Colonic mucosa (tissue), 4 donors: ENCODE data around the gene ACTRT2. TPM values are rescaled to one million over a fixed set of nuclear protein-coding genes. Genes with fewer than 3 reads are reported as not detected.

Source experiments
- DNase-seq: peaks from one replicate; pipeline ENCODE4 v3.0.0-alpha.2; 2020
- H3K27ac ChIP-seq: fragments of 200-600 bp; one replicate; pipeline ENCODE4 v1.8.0; 2021
- H3K27me3 ChIP-seq: fragments of 200-600 bp; one replicate; pipeline ENCODE4 v1.8.0; 2021
- H3K36me3 ChIP-seq: fragments of 200-600 bp; one replicate; pipeline ENCODE4 v1.8.0; 2021
- H3K4me1 ChIP-seq: fragments of 200-600 bp; one replicate; pipeline ENCODE4 v1.8.0; 2021; ENCODE audit warnings: mild to moderate bottlenecking
- H3K4me3 ChIP-seq: fragments of 200-600 bp; one replicate; pipeline ENCODE4 v1.8.0; 2021
- H3K9ac ChIP-seq, 2 donors: one replicate each; pipeline ENCODE4 v1.7.0; 2013; ENCODE audit warnings: control low read depth in 2 of 2, low read depth in 2 of 2, low read length in 2 of 2
- H3K9me3 ChIP-seq: fragments of 200-600 bp; one replicate; pipeline ENCODE4 v1.8.0; 2021
- CTCF ChIP-seq: fragments of 200-600 bp; IDR thresholded peaks from one replicate; pipeline ENCODE4 v1.8.0; 2022; ENCODE audit warnings: antibody characterized with exemption, mild to moderate bottlenecking
- intact Hi-C: fragments of 100-400 bp; cut with DNase I; formaldehyde crosslinking; loops from one replicate; pipeline ENCODE4 v1.14.1; 2022
- total RNA-seq, 2 donors: library from RNA; stranded (reverse); fragmentation: NEBNext Ultra II Directional in 1 of 2; extraction: Animal tissue kit (Norgen Biotek cat#: 25700) in 1 of 2; gene quantifications; one replicate each; pipeline ENCODE4 v1.2.1, GENCODE V29; 2021
- donor health status: healthy.
- donor health status: DM: no; HTN: no; CAD: no.
- donor health status: DM: no; HTN: no; CAD: no.

The ACTRT2 gene
- total RNA-seq, 2 donors from 2014 or later, result not detected

- H3K36me3 ChIP-seq, result no peaks in the 10 kb centered on the region
- H3K9ac ChIP-seq, result no peak overlapping the region
- H3K4me1 ChIP-seq, result no peaks in the 10 kb centered on the region
- H3K9me3 ChIP-seq, result no peaks in the 10 kb centered on the region
- TF ChIP-seq CTCF, result no peak
- peaks cover under 1% of the 10 kb centered on the region for H3K27me3 ChIP-seq
- H3K4me3 ChIP-seq, result no peak overlapping the region
- intact Hi-C loops, result no loop called here
- H3K27ac ChIP-seq, result no peak overlapping the region
- no peak for DNase-seq
These were observed 4.4 kb upstream of the ACTRT2 start for GRCh38 chr1:3016641-3017439.

- no peak for TF ChIP-seq CTCF
- Histone ChIP-seq H3K27me3 (no peaks in the 10 kb centered on the region), H3K36me3 (no peaks in the 10 kb centered on the region), H3K27ac (no peak overlapping the region), H3K4me1 (no peaks in the 10 kb centered on the region), H3K9me3 (no peaks in the 10 kb centered on the region), H3K9ac (no peak overlapping the region), H3K4me3 (no peak overlapping the region)
- intact Hi-C loops, result no loop called here
- no peak for DNase-seq
These were observed 3.7 kb upstream of the ACTRT2 start for GRCh38 chr1:3017440-3018050.

GRCh38 chr1:3018051-3018471, 3.2 kb upstream of the ACTRT2 start:
- DNase-seq, result no peak
- no peak for TF ChIP-seq CTCF
- Histone ChIP-seq H3K36me3 (no peaks in the 10 kb centered on the region), H3K9me3 (no peaks in the 10 kb centered on the region), H3K4me3 (no peak overlapping the region), H3K4me1 (no peaks in the 10 kb centered on the region), H3K27me3 (no peaks in the 10 kb centered on the region), H3K9ac (no peak overlapping the region), H3K27ac (no peak overlapping the region)
- intact Hi-C loops, result no loop called here

GRCh38 chr1:3018576-3018975, 2.7 kb upstream of the ACTRT2 start:
- H3K36me3 ChIP-seq, result no peaks in the 10 kb centered on the region
- no peak overlapping the region for H3K4me3 ChIP-seq
- TF ChIP-seq CTCF, result no peak
- H3K27ac ChIP-seq, result no peak overlapping the region
- no peaks in the 10 kb centered on the region for H3K27me3 ChIP-seq
- intact Hi-C loops, result no loop called here
- no peak overlapping the region for H3K9ac ChIP-seq
- no peak for DNase-seq
- no peaks in the 10 kb centered on the region for H3K9me3 ChIP-seq
- H3K4me1 ChIP-seq, result no peaks in the 10 kb centered on the region

- Histone ChIP-seq H3K4me1 (no peaks in the 10 kb centered on the region), H3K9me3 (no peaks in the 10 kb centered on the region), H3K36me3 (no peaks in the 10 kb centered on the region), H3K4me3 (no peak overlapping the region), H3K27me3 (no peaks in the 10 kb centered on the region), H3K27ac (no peak overlapping the region), H3K9ac (no peak overlapping the region)
- intact Hi-C loops, result no loop called here
- no peak for TF ChIP-seq CTCF
- no peak for DNase-seq
These were observed 2.2 kb upstream of the ACTRT2 start for GRCh38 chr1:3019007-3019515.
